K562 (cell line): ENCODE results near the gene OPA3. TPM values are rescaled to one million over a fixed set of nuclear protein-coding genes. Genes with fewer than 3 reads are reported as not detected.

Source experiments
- ATAC-seq: fragments of 200-7000 bp; cut with Tn5 transposase; 3 replicates; pipeline ENCODE4 v1.9.1; 2020; ENCODE audit warnings: moderate library complexity
- BruUV-seq: library from RNA; stranded (reverse); fragments of 400-500 nt; replicated peaks from 2 replicates; lab custom pipeline; 2021; lab: Mats Ljungman, UMichigan
- CTCF ChIA-PET: fragments of 300-600 bp; formaldehyde crosslinking; extraction: SDS; loops from one replicate; lab custom pipeline; 2021; ENCODE audit warnings: low intra/inter-chr PET ratio; lab: Yijun Ruan, JAX
- POLR2A ChIA-PET: fragments of 300-600, 350-650 bp; sonication (Branson Sonifier 250); formaldehyde crosslinking; extraction: SDS; loops from one replicate; lab custom pipeline; 2021; ENCODE audit warnings: antibody characterized with exemption, inconsistent platforms; lab: Yijun Ruan, JAX
- DNase-seq, 4 experiments: peaks; one replicate each; pipeline versions ENCODE4 v3.0.0 to v3.0.0-alpha.2; 2011 to 2018; ENCODE audit warnings: low spot score in 3 of 4, mixed read lengths in 3 of 4; ENCODE audit errors: extremely low read depth in 1 of 4
- FAIRE-seq: peaks from 2 replicates; lab custom pipeline; 2011; peaks lifted over from hg19 to GRCh38; lab: Jason Lieb, UNC
- H2AFZ ChIP-seq: 2 replicates; pipeline ENCODE4 v1.6.0; 2011; ENCODE audit warnings: low read depth, low read length, control low read depth, inconsistent platforms
- H3K27ac ChIP-seq: fragments of 200-600 bp; 3 replicates; pipeline ENCODE4 v1.8.0; 2011; ENCODE audit warnings: low read depth, mild to moderate bottlenecking, control low read depth, inconsistent platforms, low read length, moderate library complexity, mixed read lengths; ENCODE audit errors: extremely low read depth
- H3K27me3 ChIP-seq, 2 experiments: fragments of 300-600 bp in 1 of 2; 2 replicates in 1 of 2; 3 replicates in 1 of 2; pipeline versions ENCODE4 v1.6.0 to v1.8.0; 2011; ENCODE audit warnings: inconsistent platforms in 2 of 2, low read length in 2 of 2, mild to moderate bottlenecking in 1 of 2, mixed read lengths in 1 of 2, moderate library complexity in 1 of 2; ENCODE audit not compliant: control insufficient read depth in 2 of 2, insufficient read depth in 2 of 2
- H3K36me3 ChIP-seq: fragments of 300-600 bp; 3 replicates; pipeline ENCODE4 v1.8.0; 2011; ENCODE audit warnings: mild to moderate bottlenecking, low read length, inconsistent platforms; ENCODE audit not compliant: control insufficient read depth, insufficient read depth
- H3K4me1 ChIP-seq, 2 experiments: fragments of 200-600 bp in 1 of 2; replicated peaks in 1 of 2; 2 replicates in 1 of 2; 3 replicates in 1 of 2; pipeline versions ENCODE4 v1.5.1 to v1.8.0; 2011; ENCODE audit warnings: inconsistent platforms in 2 of 2, low read length in 2 of 2, mild to moderate bottlenecking in 1 of 2, mixed read lengths in 1 of 2, moderate library complexity in 1 of 2; ENCODE audit not compliant: control insufficient read depth in 2 of 2, insufficient read depth in 2 of 2
- H3K4me2 ChIP-seq: 2 replicates; pipeline ENCODE4 v1.6.1; 2011; ENCODE audit warnings: low read length, control low read depth, inconsistent platforms, mixed read lengths; ENCODE audit not compliant: insufficient read depth
- H3K4me3 ChIP-seq: fragments of 200-600 bp; sonication (generic), shearing (Covaris generic); 2 replicates; pipeline ENCODE4 v1.5.1; 2016; ENCODE audit warnings: control low read depth, inconsistent platforms
- H3K79me2 ChIP-seq: fragments of 200-600 bp; 3 replicates; pipeline ENCODE4 v1.8.0; 2011; ENCODE audit warnings: low read length, inconsistent platforms; ENCODE audit not compliant: control insufficient read depth, insufficient read depth
- H3K9ac ChIP-seq, 2 experiments: 2 replicates each; pipeline versions ENCODE4 v1.6.0 to v1.6.1; 2011; ENCODE audit warnings: low read depth in 2 of 2, low read length in 2 of 2, control low read depth in 1 of 2, inconsistent platforms in 1 of 2, mild to moderate bottlenecking in 1 of 2, mixed read lengths in 1 of 2; ENCODE audit not compliant: insufficient read depth in 1 of 2
- H3K9me1 ChIP-seq: one replicate; pipeline ENCODE4 v1.6.0; 2011; ENCODE audit warnings: inconsistent platforms, mild to moderate bottlenecking, low read length, moderate library complexity; ENCODE audit not compliant: control insufficient read depth, insufficient read depth
- H3K9me3 ChIP-seq: replicated peaks from 2 replicates; pipeline ENCODE4 v1.5.1; 2011; ENCODE audit warnings: low read depth, low read length, inconsistent platforms; ENCODE audit not compliant: control insufficient read depth, insufficient read depth
- H4K20me1 ChIP-seq: replicated peaks from 2 replicates; pipeline ENCODE4 v1.6.1; 2011; ENCODE audit warnings: low read length, inconsistent platforms, mixed read lengths; ENCODE audit not compliant: control insufficient read depth, insufficient read depth
- BCLAF1 ChIP-seq, 2 experiments: fragments of 450-650 bp in 1 of 2; IDR thresholded peaks; 2 replicates each; pipeline ENCODE4 v1.6.1; 2011 to 2017; ENCODE audit warnings: low read depth in 2 of 2, antibody characterized with exemption in 1 of 2, borderline replicate concordance in 1 of 2, low read length in 1 of 2, mild to moderate bottlenecking in 1 of 2, mixed read lengths in 1 of 2; ENCODE audit not compliant: control insufficient read depth in 1 of 2
- BCOR ChIP-seq: fragments of 450-650 bp; IDR thresholded peaks from 2 replicates; pipeline ENCODE4 v1.6.1; 2016
- ELF4 ChIP-seq: fragments of 450-650 bp; formaldehyde crosslinking; IDR thresholded peaks from 2 replicates; pipeline ENCODE4 v1.4.0; 2022; ENCODE audit warnings: missing genetic modification characterization
- HMBOX1 ChIP-seq: sonication (generic); IDR thresholded peaks from 2 replicates; pipeline ENCODE4 v1.6.1; 2016
- MTF1 ChIP-seq: fragments of 250-450 bp; sonication (Bioruptor Pico); IDR thresholded peaks from 2 replicates; pipeline ENCODE4 v1.9.0; 2021; ENCODE audit warnings: moderate library complexity, mild to moderate bottlenecking, inconsistent platforms, borderline replicate concordance
- PHB ChIP-seq: fragments of 250-450 bp; sonication (Bioruptor Pico); IDR thresholded peaks from 2 replicates; pipeline ENCODE4 v1.5.0; 2021
- PRMT5 ChIP-seq: sonication (generic); formaldehyde crosslinking; IDR thresholded peaks from 2 replicates; pipeline ENCODE4 v1.5.0; 2020; ENCODE audit warnings: missing genetic modification reagents
- SMARCA5 ChIP-seq: fragments of 450-650 bp; IDR thresholded peaks from 2 replicates; pipeline ENCODE4 v1.6.1; 2016
- SPI1 ChIP-seq: IDR thresholded peaks from 2 replicates; pipeline ENCODE4 v1.6.1; 2011; ENCODE audit warnings: low read depth, low read length, control low read depth, borderline replicate concordance
- TFAM ChIP-seq: fragments of 250-450 bp; sonication (Bioruptor Pico); conservative IDR thresholded peaks from 2 replicates; pipeline ENCODE4 v1.5.0; 2021; ENCODE audit warnings: mild to moderate bottlenecking, moderate library complexity
- ZNF124 ChIP-seq: sonication (generic); formaldehyde crosslinking; IDR thresholded peaks from 2 replicates; pipeline ENCODE4 v1.8.1; 2022; ENCODE audit warnings: missing genetic modification reagents
- ZNF444 ChIP-seq: fragments of 250-450 bp; sonication (Bioruptor Pico); IDR thresholded peaks from 2 replicates; pipeline ENCODE4 v1.4.0; 2020; ENCODE audit warnings: mild to moderate bottlenecking, moderate library complexity
- WGBS: fragments of 100-300 bp; shearing (Covaris generic); methylation state at CpG from one replicate; pipeline ENCODE4 v1.1.6; 2016; ENCODE audit warnings: low coverage, mixed read lengths; ENCODE audit not compliant: insufficient coverage; ENCODE audit errors: missing lambda C conversion rate; 5-methylcytosine and 5-hydroxymethylcytosine counted together
- in situ Hi-C: fragments of 300-500 bp; cut with MboI; formaldehyde crosslinking; loops from 4 replicates; pipeline ENCODE4 v1.15.0; 2018; ENCODE audit warnings: inconsistent platforms, mixed read lengths
- intact Hi-C: fragments of 100-400 bp; cut with micrococcal nuclease; formaldehyde crosslinking; loops from 2 replicates; pipeline ENCODE4 v1.14.2; 2022
- polyA plus RNA-seq, 8 experiments: library from polyadenylated mRNA; depleted of rRNA in 4 of 8; stranded (reverse) in 5 of 8; unstranded in 3 of 8; fragments of >200 nt; fragmentation: Nextera tagmentation in 2 of 8; fragmentation: Illumina TruSeq in 1 of 8; extraction: Ambion mirVana in 2 of 8; extraction: Trizol in 1 of 8; gene quantifications; 2 replicates each; pipeline versions ENCODE4 v1.2.1 to v1.2.3, GENCODE V29; 2011 to 2014; ENCODE audit warnings: inconsistent platforms in 1 of 8, missing spikeins in 1 of 8
- total RNA-seq, 7 experiments: library from RNA; depleted of rRNA in 6 of 7; stranded (reverse); fragments of >200 nt in 6 of 7; fragmentation: Illumina TruSeq in 2 of 7; extraction: Trizol in 2 of 7; gene quantifications; 2 replicates each; pipeline versions ENCODE4 v1.2.1 to v1.2.3, GENCODE V29; 2011 to 2021; ENCODE audit warnings: low replicate concordance in 1 of 7

OPA3 gene
- total and polyA plus RNA-seq, 9 of the 15 experiments (the other 6 are each of a cell fraction or from before 2014, with no cell fraction given), result 1.4 to 18.8 (median 9.0) TPM

DNA sequence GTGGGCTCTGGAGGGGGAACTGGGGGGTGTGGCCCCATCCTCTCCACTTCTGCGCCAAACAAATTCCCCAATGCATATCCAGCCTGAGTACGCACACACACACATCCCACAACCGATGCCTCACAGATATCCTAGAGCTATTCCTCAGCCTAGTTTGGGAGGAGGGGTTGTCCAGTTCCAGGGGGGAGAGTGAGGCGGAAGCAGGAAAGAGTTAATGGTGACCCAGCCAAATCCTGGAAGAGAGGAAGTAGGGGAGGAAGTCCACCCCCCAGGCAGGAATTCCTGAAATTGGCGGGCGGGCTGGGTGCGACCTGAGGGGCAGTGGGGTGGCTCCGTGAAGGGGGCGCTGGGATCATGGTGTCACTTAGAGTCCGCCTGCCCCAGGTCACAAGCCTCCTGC, 16.5 kb upstream of the OPA3 start:
- H3K27ac ChIP-seq, result no peak overlapping the region
- no peaks in the 10 kb centered on the region for H3K36me3 ChIP-seq
- 3% methylated on average over 5 of the region's 10 CpGs for WGBS
- peaks cover 3 to 15% of the 10 kb centered on the region in 2 experiments; a peak in 3 of 5 replicates for H3K4me1 ChIP-seq
- 0 out of 2 replicates have a peak, but pooled peaks cover 3% of the 10 kb centered on the region for H4K20me1 ChIP-seq
- in situ Hi-C loops, result no loop called here
- intact Hi-C loops, result no loop called here
- ATAC-seq (no peak), DNase-seq (no peak), FAIRE-seq (no peak)
- H3K9ac ChIP-seq, result 0 out of 4 replicates have a peak overlapping the region, but pooled peaks of 1 of the 2 experiments have one; percentile 26
- H3K27me3 ChIP-seq, result peaks cover 41 to 50% of the 10 kb centered on the region in 2 experiments
- no peak overlapping the region for H3K4me2 ChIP-seq
- no peak overlapping the region for H2AFZ ChIP-seq
- no peak overlapping the region for H3K4me3 ChIP-seq
- H3K79me2 ChIP-seq, result no peaks in the 10 kb centered on the region
- no TSS peak for BruUV-seq
- ChIA-PET POLR2A (interaction anchor here (0.6 to 1.7 kb wide), 2 partner anchors 13 to 122 kb away, joined by 3 to 4 read pairs; no protein-coding TSS in a partner anchor), CTCF (no interaction called here)
- H3K9me1 ChIP-seq, result no peaks in the 10 kb centered on the region
- H3K9me3 ChIP-seq, result no peaks in the 10 kb centered on the region
- TF ChIP-seq SPI1 (peak; percentile 13; the same call in 1 of the 2 replicates), ELF4 (CRISPR knock-in tag) (no peak)

- H3K9ac ChIP-seq, result no peak overlapping the region
- WGBS, result 13% methylated on average over 5 of the region's 5 CpGs
- H2AFZ ChIP-seq, result no peak overlapping the region
- in situ Hi-C loops (no loop called here), intact Hi-C loops (no loop called here)
- no peak overlapping the region for H3K4me2 ChIP-seq
- ATAC-seq, result no peak
- DNase-seq, result no peak
- H3K36me3 ChIP-seq, result no peaks in the 10 kb centered on the region
- H3K9me1 ChIP-seq, result no peaks in the 10 kb centered on the region
- no peaks in the 10 kb centered on the region for H3K79me2 ChIP-seq
- 0 out of 2 replicates have a peak, but pooled peaks cover 3% of the 10 kb centered on the region for H4K20me1 ChIP-seq
- POLR2A ChIA-PET, result no interaction called here
- H3K27ac ChIP-seq, result no peak overlapping the region
- peaks cover 41 to 54% of the 10 kb centered on the region in 2 experiments for H3K27me3 ChIP-seq
- no TSS peak for BruUV-seq
- CTCF ChIA-PET, result no interaction called here
- H3K4me3 ChIP-seq, result no peak overlapping the region
- no peak for FAIRE-seq
- H3K4me1 ChIP-seq, result peaks cover 3 to 15% of the 10 kb centered on the region in 2 experiments; a peak in 3 of 5 replicates
- H3K9me3 ChIP-seq, result no peaks in the 10 kb centered on the region
- TF ChIP-seq PHB (CRISPR knock-in tag) (no peak), HMBOX1 (no peak), ZNF444 (no peak), MTF1 (CRISPR knock-in tag) (no peak), ZNF124 (CRISPR knock-in tag) (no peak), TFAM (CRISPR knock-in tag) (no peak), BCLAF1 (IDR thresholded peaks at IDR 0.05; ENCODE audit: borderline replicate concordance in 1 of 2, control insufficient read depth in 1 of 2, low read depth in 2 of 2, low read length in 1 of 2) (no peak), BCOR (peak; percentile 70), PRMT5 (CRISPR knock-in tag) (no peak), SMARCA5 (peak; percentile 54; the same call in 1 of the 2 replicates)
Observed at GRCh38 chr19:45600340-45600885, 15.8 kb upstream of the OPA3 start.
